NCI-H460 (cell line): ENCODE data around the gene MYO10. TPM values are rescaled to one million over a fixed set of nuclear protein-coding genes. Genes with fewer than 3 reads are reported as not detected.

ENCODE experiments used
- DNase-seq: peaks from one replicate; pipeline ENCODE4 v3.0.0-alpha.2; 2016; ENCODE audit warnings: low read depth; ENCODE audit errors: extremely low read depth
- total RNA-seq: library from RNA; depleted of rRNA; stranded (reverse); fragments of >200 nt; shearing (Covaris generic); gene quantifications from 2 replicates; pipeline ENCODE4 v1.2.3, GENCODE V29; 2014

Gene MYO10
- total RNA-seq, 1 experiment from 2014 or later = 13.0 TPM

GRCh38 chr5:16866795-16867576, 69.1 kb downstream of the MYO10 start:
- DNase-seq = no peak

- no peak for DNase-seq
These were observed 69.8 kb downstream of the MYO10 start for GRCh38 chr5:16866273-16866672.

- no peak for DNase-seq
These were observed 70.9 kb downstream of the MYO10 start for GRCh38 chr5:16865151-16865550.

- DNase-seq = no peak
These were observed 71.4 kb downstream of the MYO10 start for GRCh38 chr5:16864631-16865131.

- no peak for DNase-seq
These were observed 72.6 kb downstream of the MYO10 start for GRCh38 chr5:16863469-16863946.

- DNase-seq = no peak
These were observed 73.3 kb downstream of the MYO10 start for GRCh38 chr5:16862777-16863176.

GRCh38 chr5:16859346-16859745, 76.7 kb downstream of the MYO10 start:
- DNase-seq = no peak

GRCh38 chr5:16858151-16858550, 77.9 kb downstream of the MYO10 start:
- DNase-seq = no peak

GRCh38 chr5:16857635-16858034, 78.5 kb downstream of the MYO10 start:
- no peak for DNase-seq

GRCh38 chr5:16856531-16856930, 79.6 kb downstream of the MYO10 start:
- no peak for DNase-seq

GRCh38 chr5:16855898-16856297, 80.2 kb downstream of the MYO10 start:
- no peak for DNase-seq

- DNase-seq = no peak
These were observed 80.6 kb downstream of the MYO10 start for GRCh38 chr5:16855485-16855884.

GRCh38 chr5:16854351-16854750, 81.7 kb downstream of the MYO10 start:
- DNase-seq = no peak

GRCh38 chr5:16853518-16853917, 82.6 kb downstream of the MYO10 start:
- no peak for DNase-seq

- no peak for DNase-seq
These were observed 83.7 kb downstream of the MYO10 start for GRCh38 chr5:16852251-16853005.

- no peak for DNase-seq
These were observed 86.3 kb downstream of the MYO10 start for GRCh38 chr5:16849775-16850174.

- DNase-seq = no peak
These were observed 86.9 kb downstream of the MYO10 start for GRCh38 chr5:16849181-16849580.

GRCh38 chr5:16844952-16845351, 91.1 kb downstream of the MYO10 start:
- DNase-seq = no peak

GRCh38 chr5:16842896-16843295, 93.2 kb downstream of the MYO10 start:
- no peak for DNase-seq

- DNase-seq = no peak
These were observed 94.7 kb downstream of the MYO10 start for GRCh38 chr5:16841416-16841815.

- DNase-seq = no peak
These were observed 98.8 kb downstream of the MYO10 start for GRCh38 chr5:16837305-16837704.

GRCh38 chr5:16834029-16834428, 102.1 kb downstream of the MYO10 start:
- no peak for DNase-seq
